AG09309 (cell line): ENCODE data around the gene CMSS1.

Experiments
- DNase-seq: peaks from one replicate; pipeline ENCODE4 v3.0.0-alpha.2; 2010; ENCODE audit warnings: low read depth
- H3K4me3 ChIP-seq: 2 replicates; pipeline ENCODE4 v1.5.1; 2011; ENCODE audit warnings: mild to moderate bottlenecking, low read depth, low read length, moderate library complexity; ENCODE audit not compliant: control insufficient read depth
- CTCF ChIP-seq: IDR thresholded peaks from 2 replicates; pipeline ENCODE4 v1.5.1; 2011; ENCODE audit warnings: mild to moderate bottlenecking, low read depth, low read length, inconsistent platforms; ENCODE audit not compliant: insufficient read depth, control insufficient read depth; ENCODE audit errors: missing control alignments

Gene CMSS1

GRCh38 chr3:99938270-99938911 lies 120.7 kb downstream of the CMSS1 start:
- DNase-seq, result no peak
- no peak overlapping the region for H3K4me3 ChIP-seq
- no peak for TF ChIP-seq CTCF

GRCh38 chr3:99939876-99940275 lies 122.2 kb downstream of the CMSS1 start:
- no peak for TF ChIP-seq CTCF
- DNase-seq, result no peak
- H3K4me3 ChIP-seq, result no peak overlapping the region

GRCh38 chr3:99940350-99940749 lies 122.7 kb downstream of the CMSS1 start:
- TF ChIP-seq CTCF, result no peak
- DNase-seq, result no peak
- no peak overlapping the region for H3K4me3 ChIP-seq

- TF ChIP-seq CTCF, result no peak
- no peak for DNase-seq
- no peak overlapping the region for H3K4me3 ChIP-seq
Measured at GRCh38 chr3:99941211-99941610, 123.5 kb downstream of the CMSS1 start.

- no peak overlapping the region for H3K4me3 ChIP-seq
- DNase-seq, result no peak
- no peak for TF ChIP-seq CTCF
Measured at GRCh38 chr3:99943931-99944761, 126.5 kb downstream of the CMSS1 start.

GRCh38 chr3:99945328-99945995 lies 127.8 kb downstream of the CMSS1 start:
- no peak overlapping the region for H3K4me3 ChIP-seq
- TF ChIP-seq CTCF, result no peak
- DNase-seq, result no peak
